AG04450 (cell line): Measurements from ENCODE around the gene ADISSP. TPM values are rescaled to one million over a fixed set of nuclear protein-coding genes. Genes with fewer than 3 reads are reported as not detected.

Experiments used
- CTCF ChIA-PET: fragments of 300-600, 350-600 bp; formaldehyde crosslinking; extraction: SDS; loops from one replicate; lab custom pipeline; 2022; ENCODE audit warnings: antibody characterized with exemption, inconsistent platforms; lab: Charles Lee
- POLR2A ChIA-PET: fragments of 350-600 bp; formaldehyde crosslinking; extraction: SDS; loops from one replicate; lab custom pipeline; 2021; ENCODE audit warnings: antibody characterized with exemption, inconsistent platforms; lab: Yijun Ruan, JAX
- DNase-seq: peaks from one replicate; pipeline ENCODE4 v3.0.0-alpha.2; 2011; ENCODE audit warnings: low read depth, low spot score
- H3K27ac ChIP-seq: one replicate; pipeline ENCODE4 v1.5.1; 2012; ENCODE audit warnings: low read depth, low read length, control low read depth
- H3K27me3 ChIP-seq: one replicate; pipeline ENCODE4 v1.6.0; 2012; ENCODE audit warnings: low read length; ENCODE audit not compliant: control insufficient read depth, insufficient read depth
- H3K4me3 ChIP-seq: 2 replicates; pipeline ENCODE4 v1.5.1; 2011; ENCODE audit warnings: mild to moderate bottlenecking, low read depth, low read length, control low read depth
- H3K9me3 ChIP-seq: 2 replicates; pipeline ENCODE4 v1.5.1; 2012; ENCODE audit warnings: low read length; ENCODE audit not compliant: control insufficient read depth, insufficient read depth
- CTCF ChIP-seq: IDR thresholded peaks from 2 replicates; pipeline ENCODE4 v1.5.1; 2011; ENCODE audit warnings: low read depth, low read length, control low read depth, inconsistent platforms
- polyA plus RNA-seq: library from polyadenylated mRNA; depleted of rRNA; stranded (reverse); fragments of >200 nt; gene quantifications from 2 replicates; pipeline ENCODE4 v1.2.3, GENCODE V29; 2011

The ADISSP gene
- polyA plus RNA-seq, 1 experiment: 22.6 TPM

- Histone ChIP-seq H3K27me3 (no peaks in the 10 kb centered on the region), H3K9me3 (no peaks in the 10 kb centered on the region; the same call in 1 of the 2 replicates), H3K4me3 (no peak overlapping the region), H3K27ac (peak overlapping the region; percentile 99)
- no peak for TF ChIP-seq CTCF
- no peak for DNase-seq
- CTCF ChIA-PET: interaction anchor here (1.6 to 2.8 kb wide), 2 partner anchors 14 to 16 kb away, joined by 5 to 8 read pairs; partner anchors contain the start of gene AP5S1
- POLR2A ChIA-PET: interaction anchor here (0.6 to 2.1 kb wide), 2 partner anchors 9 to 10 kb away, joined by 5 read pairs; partner anchors contain the start of gene CDC25B
Observed at GRCh38 chr20:3804781-3805180, 37.2 kb upstream of the ADISSP start.

- H3K9me3 ChIP-seq: no peaks in the 10 kb centered on the region; the same call in 1 of the 2 replicates
- CTCF ChIA-PET: interaction anchor here (1.6 to 2.8 kb wide), 2 partner anchors 14 to 17 kb away, joined by 5 to 8 read pairs; partner anchors contain the start of gene AP5S1
- H3K27me3 ChIP-seq: no peaks in the 10 kb centered on the region
- no peak for TF ChIP-seq CTCF
- H3K4me3 ChIP-seq: no peak overlapping the region
- DNase-seq: no peak
- POLR2A ChIA-PET: interaction anchor here (2.1 kb wide), 1 partner anchor 8 kb away, joined by 5 read pairs; the partner anchor contains the start of gene CDC25B
- H3K27ac ChIP-seq: peak overlapping the region; percentile 57
Observed at GRCh38 chr20:3804254-3804751, 36.8 kb upstream of the ADISSP start.

- no peak for TF ChIP-seq CTCF
Observed at GRCh38 chr20:3803854-3804253, 36.3 kb upstream of the ADISSP start.

GRCh38 chr20:3803289-3803688 lies 35.7 kb upstream of the ADISSP start:
- no peaks in the 10 kb centered on the region; the same call in 1 of the 2 replicates for H3K9me3 ChIP-seq
- TF ChIP-seq CTCF: no peak
- POLR2A ChIA-PET: no interaction called here
- DNase-seq: no peak
- H3K27ac ChIP-seq: no peak overlapping the region
- no peak overlapping the region for H3K4me3 ChIP-seq
- CTCF ChIA-PET: interaction anchor here (2.8 kb wide), 1 partner anchor 15 kb away, joined by 8 read pairs; no protein-coding TSS in a partner anchor
- no peaks in the 10 kb centered on the region for H3K27me3 ChIP-seq

More at GRCh38 chr20:3803854-3804253, 36.3 kb upstream of the ADISSP start:
- H3K27me3 ChIP-seq: no peaks in the 10 kb centered on the region
- no peaks in the 10 kb centered on the region; the same call in 1 of the 2 replicates for H3K9me3 ChIP-seq
- DNase-seq: no peak
- H3K27ac ChIP-seq: peak overlapping the region; percentile 57
- H3K4me3 ChIP-seq: no peak overlapping the region
- POLR2A ChIA-PET: interaction anchor here (2.1 kb wide), 1 partner anchor 8 kb away, joined by 5 read pairs; the partner anchor contains the start of gene CDC25B
- CTCF ChIA-PET: interaction anchor here (2.8 kb wide), 1 partner anchor 15 kb away, joined by 8 read pairs; no protein-coding TSS in a partner anchor
